Motor neuron (in vitro differentiated cells): ENCODE measurements around the gene IP6K2. TPM values are rescaled to one million over a fixed set of nuclear protein-coding genes. Genes with fewer than 3 reads are reported as not detected.

Experiments
- ATAC-seq, 8 experiments: fragments of 200-7000 bp; cut with Tn5 transposase; replicated peaks in 6 of 8; 2 replicates each; pipeline ENCODE4 v1.8.0; 2021; ENCODE audit warnings: mild to moderate bottlenecking in 8 of 8, moderate library complexity in 8 of 8
- H3K27ac ChIP-seq, 2 donors: fragments of 250-450 bp; sonication (Bioruptor Pico); 2 replicates each; pipeline ENCODE4 v1.9.0; 2021; ENCODE audit warnings: antibody characterized with exemption in 2 of 2, mild to moderate bottlenecking in 2 of 2, moderate library complexity in 1 of 2
- H3K4me1 ChIP-seq, 2 donors: fragments of 250-450 bp; sonication (Bioruptor Pico); replicated peaks in 1 of 2; 2 replicates each; pipeline ENCODE4 v1.6.1; 2021; ENCODE audit warnings: antibody characterized with exemption in 2 of 2, mild to moderate bottlenecking in 2 of 2, moderate library complexity in 1 of 2
- H3K4me3 ChIP-seq, 5 donors: fragments of 250-450 bp; sonication (Bioruptor Pico); 2 replicates each; pipeline ENCODE4 v1.9.0; 2021; ENCODE audit warnings: antibody characterized with exemption in 5 of 5, mild to moderate bottlenecking in 5 of 5, moderate library complexity in 4 of 5
- WGBS, 10 experiments: fragments of 450-650 bp; shearing (Covaris generic); methylation state at CpG; one replicate each; pipeline ENCODE4 v1.0.0; 2022; 5-methylcytosine and 5-hydroxymethylcytosine counted together
- in situ Hi-C, 9 experiments: fragments of 400-800 bp; cut with MboI; loops; one replicate each; pipeline ENCODE4 v1.15.0; 2021; ENCODE audit warnings: low sequenced_read_pairs in 9 of 9, low pct_unique_long_range_greater_than_20kb in 2 of 9; ENCODE audit not compliant: unreplicated experiment in 9 of 9
- total RNA-seq, 8 experiments: library from RNA; unstranded; fragments of 300-600 nt; gene quantifications; 2 replicates each; pipeline versions ENCODE4 v1.2.3 to v1.2.4, GENCODE V29; 2022

Gene IP6K2
- total RNA-seq, 8 experiments from 2014 or later: 81.9 to 215 (median 154) TPM

DNA sequence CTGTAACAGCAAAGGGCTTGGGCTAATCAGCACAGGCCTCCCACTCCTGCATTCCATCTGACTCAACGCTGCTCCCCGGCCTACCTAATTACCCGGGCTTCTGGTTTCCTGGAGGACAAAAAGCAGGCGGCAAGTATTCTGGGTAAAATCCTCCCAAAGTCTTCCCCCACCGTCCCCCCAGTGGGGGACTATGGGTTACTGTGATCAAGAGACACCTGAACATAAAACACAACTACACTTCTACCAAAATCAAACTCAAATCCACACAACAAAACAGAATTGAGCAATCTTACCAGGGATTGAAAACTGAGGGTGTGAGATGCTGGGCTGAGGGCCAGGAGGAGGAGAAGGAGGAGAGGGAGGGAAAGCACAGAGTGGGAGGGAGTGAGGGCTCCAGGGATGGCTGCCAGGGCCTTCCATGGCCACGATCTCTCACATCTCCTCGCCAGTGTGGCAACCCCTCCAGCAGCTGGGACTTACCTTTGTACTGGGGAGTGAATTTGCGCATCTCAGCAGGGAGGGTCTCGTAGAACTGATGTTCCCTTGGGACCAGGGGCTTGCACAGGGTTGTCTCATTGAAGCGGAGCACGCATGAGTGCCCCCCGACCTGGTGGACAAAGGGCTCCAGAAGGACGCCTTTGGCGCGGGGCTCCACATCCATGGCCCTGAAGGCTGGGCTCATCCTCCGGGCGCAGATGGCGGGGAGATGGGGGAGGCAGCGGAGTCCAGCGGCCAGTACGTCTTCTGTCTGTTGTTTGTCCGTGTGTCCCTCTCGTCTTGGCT lies 22.2 kb downstream of the IP6K2 start:
- in situ Hi-C loops: no loop called here

DNA sequence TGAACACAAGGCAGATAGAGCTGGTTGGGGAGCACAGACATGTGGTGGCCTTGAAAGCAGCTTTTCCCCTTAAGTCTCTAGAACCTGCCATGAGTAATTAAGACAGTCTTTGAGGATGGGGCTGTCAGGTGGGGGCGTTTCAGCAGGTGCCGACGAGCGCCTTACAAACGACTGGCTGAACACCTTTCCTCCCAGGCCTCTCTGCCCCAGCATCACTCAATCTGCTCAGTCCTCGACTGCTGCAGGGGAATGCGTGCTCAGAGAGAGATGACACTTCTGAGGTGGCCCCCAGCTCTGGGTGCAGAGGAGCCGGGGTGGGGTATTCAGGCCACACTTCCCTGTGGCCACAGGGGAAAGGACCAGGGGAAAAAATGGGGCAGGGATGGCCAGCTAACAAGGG lies 23.2 kb downstream of the IP6K2 start:
- 80 to 100% (median 85%) methylated on average over 1 to 5 of the region's 8 CpGs; no CpG with 5 or more reads in 5 of the 10 experiments for WGBS, 10 experiments
- no peak for ATAC-seq
- H3K4me1 ChIP-seq: peaks cover 14 to 18% of the 10 kb centered on the region in 2 donors
- in situ Hi-C loops: no loop called here
- no peak overlapping the region for H3K4me3 ChIP-seq
- H3K27ac ChIP-seq: no peak overlapping the region

More for the DNA sequence above, 22.2 kb downstream of the IP6K2 start:
- WGBS, 10 experiments: 0 to 80% (median 61%) methylated on average over 1 to 10 of the region's 23 CpGs; no CpG with 5 or more reads in 2 of the 10 experiments
- Histone ChIP-seq H3K4me3 (no peak overlapping the region), H3K4me1 (peaks cover 14 to 18% of the 10 kb centered on the region in 2 donors), H3K27ac (peak overlapping the region; percentile 13 to 60)
- peak; percentile 38 to 89 (median 72) for ATAC-seq

DNA sequence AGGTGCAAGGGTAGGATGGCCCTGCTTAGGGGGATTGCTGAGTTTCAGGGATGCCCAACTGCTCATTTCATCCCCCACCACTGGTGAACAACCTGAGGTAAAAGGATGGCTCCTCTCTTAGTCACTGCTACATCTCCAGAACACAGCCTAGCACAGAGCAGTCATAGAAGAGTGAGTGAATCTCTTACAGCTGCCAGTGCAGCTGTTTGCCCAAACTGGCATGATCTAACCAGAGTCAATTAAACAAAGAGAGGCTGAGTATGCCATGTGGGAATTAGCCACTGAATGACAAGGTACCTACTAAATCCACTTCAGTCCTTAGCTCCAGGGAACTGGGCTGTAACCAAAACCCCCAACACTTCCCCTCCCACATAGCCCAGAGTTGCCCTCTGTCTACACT lies 24.5 kb downstream of the IP6K2 start:
- Histone ChIP-seq H3K4me1 (peaks cover 14 to 16% of the 10 kb centered on the region in 2 donors), H3K4me3 (no peak overlapping the region), H3K27ac (no peak overlapping the region)
- no peak for ATAC-seq
- in situ Hi-C loops: no loop called here

DNA sequence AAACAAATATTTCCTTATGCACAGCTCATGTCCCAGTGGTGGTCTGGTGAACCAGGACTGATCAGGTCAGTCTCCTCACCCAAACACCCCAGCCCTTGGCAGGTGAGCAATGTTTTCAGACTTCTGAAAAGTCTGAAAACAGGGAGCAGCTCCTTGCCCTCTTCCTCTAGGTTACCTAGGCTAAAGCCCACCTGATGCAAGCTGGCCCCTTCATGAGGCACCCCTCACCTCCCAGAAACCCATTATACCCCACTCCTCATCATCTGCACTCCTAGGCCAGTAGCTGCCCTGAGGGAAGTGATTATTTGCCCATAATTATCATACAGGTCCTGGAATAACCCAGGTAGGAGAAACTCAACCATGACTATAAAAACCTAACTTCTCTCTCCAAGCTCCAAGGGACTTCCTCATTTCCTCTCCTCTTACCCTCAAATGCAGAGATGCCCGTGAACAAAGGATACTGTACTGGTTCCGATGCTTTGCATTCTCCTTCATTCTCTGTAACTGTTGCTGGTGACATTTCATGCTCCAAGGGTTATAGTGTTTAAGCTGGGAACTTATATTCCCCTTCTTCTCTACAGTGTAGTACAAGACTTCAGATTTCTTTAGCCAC lies 26.1 kb downstream of the IP6K2 start:
- 86 to 100% (median 100%) methylated on average over 1 to 2 of the region's 2 CpGs; no CpG with 5 or more reads in 5 of the 10 experiments for WGBS, 10 experiments
- Histone ChIP-seq H3K27ac (no peak overlapping the region), H3K4me1 (peaks cover 14 to 16% of the 10 kb centered on the region in 2 donors), H3K4me3 (no peak overlapping the region)
- no peak for ATAC-seq
- in situ Hi-C loops: no loop called here

DNA sequence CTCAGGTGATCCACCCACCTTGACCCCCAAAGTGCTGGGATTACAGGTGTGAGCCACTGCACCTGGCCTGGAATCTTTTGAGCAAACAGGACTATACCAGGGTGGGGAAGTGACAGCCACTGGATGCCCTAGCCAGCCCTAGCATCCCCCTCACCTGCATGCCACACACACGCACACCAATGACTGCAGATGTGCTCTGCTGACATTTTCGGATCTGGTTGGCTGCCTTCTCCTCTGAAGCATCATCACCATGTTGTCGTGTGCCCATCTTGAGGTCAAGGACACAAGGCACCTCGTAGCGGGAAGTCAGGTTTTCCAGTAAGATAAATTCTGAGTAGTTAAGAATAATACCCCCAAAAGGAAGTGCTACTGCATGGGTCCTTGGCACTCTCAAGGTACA lies 27.6 kb downstream of the IP6K2 start:
- H3K4me3 ChIP-seq: no peak overlapping the region
- ATAC-seq: no peak
- in situ Hi-C loops: no loop called here
- no peak overlapping the region for H3K27ac ChIP-seq
- 36 to 81% (median 66%) methylated on average over 1 to 4 of the region's 5 CpGs; no CpG with 5 or more reads in 4 of the 10 experiments for WGBS, 10 experiments
- H3K4me1 ChIP-seq: peaks cover 6% of the 10 kb centered on the region in 2 donors

DNA sequence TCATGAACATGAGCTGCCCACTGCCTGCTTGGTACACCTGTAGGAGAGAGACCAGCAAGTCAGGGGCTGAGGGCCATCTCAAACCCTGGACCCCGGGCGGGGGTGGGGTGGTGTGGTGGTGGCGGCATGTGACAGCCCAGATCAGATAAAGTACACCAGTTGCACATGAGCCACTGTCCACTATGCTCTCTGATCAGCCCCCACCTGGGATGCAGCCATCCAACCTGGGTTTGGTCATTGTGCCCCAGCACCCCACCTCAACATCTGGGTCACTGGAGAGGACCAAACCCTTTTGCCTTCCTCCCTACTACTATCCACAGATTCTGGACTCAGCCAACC lies 28.3 kb downstream of the IP6K2 start:
- peaks cover 11% of the 10 kb centered on the region in 2 donors for H3K4me1 ChIP-seq
- no peak overlapping the region for H3K27ac ChIP-seq
- in situ Hi-C loops: no loop called here
- no peak overlapping the region for H3K4me3 ChIP-seq
- ATAC-seq: no peak
- WGBS, 10 experiments: no CpG with 5 or more reads among the region's 3 CpGs

DNA sequence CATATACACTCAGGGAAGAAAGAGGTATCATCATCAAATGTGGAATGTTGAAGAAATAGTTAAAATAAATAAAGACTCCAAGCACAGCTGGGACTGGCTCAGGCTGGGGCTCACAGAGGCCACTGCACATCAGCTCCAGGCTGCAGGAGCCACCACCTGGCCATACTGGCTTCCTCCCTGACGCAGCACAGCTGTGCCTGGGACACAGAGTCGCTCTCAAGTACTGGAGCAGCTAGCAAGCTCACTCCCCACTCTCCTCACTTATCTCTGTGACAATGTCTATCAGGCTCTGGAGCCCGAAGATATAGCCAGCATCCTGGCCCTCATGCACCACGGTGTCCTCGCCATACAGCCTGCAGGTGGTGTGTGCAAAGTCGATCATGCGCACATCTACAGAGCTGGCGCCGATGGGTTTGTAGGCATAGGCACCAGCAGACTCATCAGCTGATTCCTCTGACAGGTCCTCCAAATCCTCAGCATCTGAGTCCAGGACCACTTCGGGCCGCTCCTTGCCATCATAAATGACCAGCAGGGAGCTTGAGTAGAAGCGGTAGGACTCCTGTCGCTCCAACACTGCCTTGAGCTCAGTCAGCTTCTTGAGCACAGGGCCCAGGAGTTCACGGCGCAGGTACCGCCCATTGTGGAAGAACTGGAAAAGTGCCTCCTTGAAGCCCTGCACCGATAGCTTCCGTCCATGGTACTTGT lies 28.8 kb downstream of the IP6K2 start:
- Histone ChIP-seq H3K27ac (no peak overlapping the region), H3K4me1 (peaks cover 11 to 15% of the 10 kb centered on the region in 2 donors), H3K4me3 (no peak overlapping the region)
- in situ Hi-C loops: no loop called here
- no peak for ATAC-seq
- WGBS, 10 experiments: 100% methylated on average over 1 of the region's 18 CpGs; no CpG with 5 or more reads in 7 of the 10 experiments

DNA sequence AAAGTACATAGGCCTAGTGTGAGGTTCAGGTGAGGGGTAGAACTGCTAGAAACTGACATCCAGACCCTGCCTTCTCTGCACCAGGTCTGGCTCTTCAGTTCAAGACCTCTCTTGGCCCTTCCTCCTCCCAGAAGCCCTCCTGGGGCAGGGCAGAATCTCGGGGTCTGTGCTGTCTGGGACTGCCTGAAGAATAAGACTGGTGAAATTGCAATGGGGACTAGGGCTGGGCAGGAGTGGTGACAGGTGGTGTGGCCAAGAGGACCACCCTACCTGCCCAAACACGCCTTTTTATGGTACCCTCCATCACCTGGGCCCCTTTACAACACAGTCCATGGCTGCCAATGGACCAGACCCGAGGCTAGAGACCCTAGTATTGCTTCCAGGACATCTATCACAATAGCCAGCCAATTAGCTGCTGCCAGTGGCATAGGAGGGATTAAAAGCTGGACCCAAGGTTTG lies 29.8 kb downstream of the IP6K2 start:
- no peak overlapping the region for H3K27ac ChIP-seq
- no peak overlapping the region for H3K4me3 ChIP-seq
- in situ Hi-C loops: no loop called here
- no peak for ATAC-seq
- peaks cover 11 to 15% of the 10 kb centered on the region in 2 donors for H3K4me1 ChIP-seq
- WGBS, 10 experiments: 20 to 86% (median 64%) methylated on average over 1 to 2 of the region's 3 CpGs; no CpG with 5 or more reads in 5 of the 10 experiments

DNA sequence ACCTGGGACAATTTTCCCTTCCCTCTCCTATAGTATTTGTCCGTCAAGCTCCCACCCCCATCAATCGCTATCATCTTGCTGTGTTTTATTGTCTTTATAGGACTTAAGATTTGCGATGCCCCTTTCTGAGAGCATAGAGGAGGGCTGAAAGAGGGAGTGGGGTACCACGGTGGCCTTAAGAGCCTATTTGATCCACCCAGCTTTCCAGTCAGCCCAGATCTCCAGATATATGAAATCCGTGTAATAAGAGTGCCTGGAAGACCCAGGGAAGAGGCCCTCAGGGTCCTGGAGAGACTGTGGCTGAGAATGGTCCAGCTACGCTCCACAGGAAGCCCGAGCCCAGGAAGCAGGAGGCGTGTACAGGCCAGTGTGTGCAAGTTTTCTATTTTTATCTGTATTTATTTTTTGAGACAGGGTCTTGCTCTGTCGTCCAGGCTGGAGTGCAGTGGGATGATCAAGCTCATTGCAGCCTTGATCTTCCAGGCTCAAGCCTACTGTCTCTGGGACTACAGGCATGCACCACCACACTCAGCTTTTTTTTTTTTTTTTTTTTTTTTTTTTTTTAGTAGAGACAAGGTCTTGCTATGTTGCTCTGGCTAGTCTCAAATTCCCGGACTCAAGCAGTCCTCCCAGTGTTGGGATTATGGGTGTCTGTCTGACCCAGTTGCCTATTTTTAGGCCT lies 30.3 kb downstream of the IP6K2 start:
- no peak overlapping the region for H3K27ac ChIP-seq
- ATAC-seq: no peak
- WGBS, 10 experiments: 35 to 100% (median 88%) methylated on average over 1 to 9 of the region's 10 CpGs
- H3K4me1 ChIP-seq: peaks cover 11 to 15% of the 10 kb centered on the region in 2 donors
- in situ Hi-C loops: no loop called here
- peak overlapping the region in 2 of 5 donors; percentile 71 to 76 for H3K4me3 ChIP-seq

DNA sequence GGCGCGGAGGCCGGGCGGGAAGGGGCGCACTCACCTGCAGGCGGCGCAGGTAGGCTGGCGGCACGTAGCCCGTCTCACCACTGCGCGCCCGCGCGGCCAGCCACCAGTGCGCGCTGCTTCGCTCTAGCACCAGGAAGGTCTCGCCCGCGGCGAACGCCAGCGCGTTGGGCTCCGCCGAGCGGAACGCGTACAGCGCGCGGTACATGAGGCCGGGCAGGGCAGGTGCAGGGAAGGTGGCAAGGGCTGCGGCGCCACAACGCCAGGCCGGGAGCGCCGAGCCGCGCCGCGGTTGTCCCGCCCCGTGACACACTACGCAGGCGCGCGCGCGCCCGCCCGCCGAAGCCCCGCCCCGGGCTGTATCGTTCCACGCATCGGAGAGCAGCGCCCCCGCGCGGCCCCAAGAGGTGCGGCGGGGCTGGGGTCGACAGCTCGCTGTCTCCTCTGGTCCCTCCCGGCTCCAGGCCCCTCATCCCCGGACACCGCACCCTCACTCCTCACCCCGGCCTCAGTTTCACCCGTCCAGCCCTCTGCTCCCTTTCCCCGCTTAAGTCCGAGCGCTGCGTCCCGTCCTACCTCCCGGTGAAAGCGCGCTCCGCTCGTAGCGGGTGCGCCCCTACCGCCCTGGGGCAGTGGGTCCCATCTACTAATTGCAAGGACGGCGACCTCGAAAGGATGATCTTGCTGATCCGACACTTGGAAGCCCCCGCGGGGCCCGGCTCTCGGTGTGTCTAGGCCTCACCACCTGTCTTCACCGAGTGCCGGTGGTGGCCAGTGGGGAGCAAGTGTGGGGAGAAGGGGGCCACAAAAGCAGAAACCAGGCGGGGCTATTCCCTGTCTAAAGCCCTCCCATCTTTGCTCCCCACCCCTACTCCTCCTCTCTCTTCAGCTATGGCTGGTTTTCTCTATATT lies 31.2 kb downstream of the IP6K2 start, which contains the start of gene NCKIPSD:
Gene NCKIPSD (minus strand): TSS at position 313 of the 909 bp plus-strand sequence. CDS start 108 bp downstream, at position 205.
- in situ Hi-C loops: no loop called here
- H3K4me3 ChIP-seq: peak within 1 kb of the TSS; percentile 71 to 99 (median 89)
- H3K4me1 ChIP-seq: peaks cover 11 to 15% of the 10 kb centered on the region in 2 donors
- WGBS, 10 experiments: 0 to 100% (median 9%) methylated on average over 1 to 10 of the region's 97 CpGs; no CpG with 5 or more reads in 5 of the 10 experiments
- peak within 1 kb of the TSS; percentile 81 to 82 for H3K27ac ChIP-seq
- peak; percentile 81 to 91 (median 88) for ATAC-seq

DNA sequence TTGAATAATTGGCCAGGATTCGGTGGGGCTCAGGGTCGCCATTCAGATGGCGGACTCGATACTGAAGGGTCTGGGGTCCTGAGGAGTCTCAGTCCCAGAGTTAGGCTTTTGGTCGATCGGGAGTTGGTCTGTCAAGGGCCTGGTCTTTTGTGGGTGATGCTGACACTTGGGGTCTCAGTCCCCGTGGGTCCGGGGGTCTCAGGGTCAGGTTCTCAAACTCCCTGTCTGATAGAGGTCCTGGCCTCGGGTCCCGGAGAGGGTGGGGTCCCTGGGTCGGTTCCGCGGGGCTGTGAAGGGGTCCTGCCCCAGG lies 31.8 kb downstream of the IP6K2 start:
- Histone ChIP-seq H3K27ac (peak overlapping the region; percentile 81 to 82), H3K4me1 (peaks cover 11 to 15% of the 10 kb centered on the region in 2 donors), H3K4me3 (peak overlapping the region; percentile 71 to 99 (median 89))
- ATAC-seq: no peak
- no CpG with 5 or more reads among the region's 13 CpGs for WGBS, 10 experiments
- in situ Hi-C loops: no loop called here
